Activated CD8-positive, alpha-beta T cell treated with anti-CD3 and anti-CD28 coated beads for 36 hours (primary cell): ENCODE measurements around the gene ETS1. TPM values are rescaled to one million over a fixed set of nuclear protein-coding genes. Genes with fewer than 3 reads are reported as not detected.

ENCODE experiments used
- ATAC-seq: fragments of 200-7000 bp; cut with Tn5 transposase; one replicate; pipeline ENCODE4 v1.10.0; 2021; ENCODE audit warnings: mild to moderate bottlenecking, moderate library complexity
- CTCF ChIA-PET: fragments of 350-600 bp; sonication (Branson Sonifier 250); formaldehyde crosslinking; loops from one replicate; lab custom pipeline; 2021; ENCODE audit warnings: antibody characterized with exemption; lab: Charles Lee
- POLR2A ChIA-PET: fragments of 350-600 bp; sonication (Branson Sonifier 250); formaldehyde crosslinking; loops from one replicate; lab custom pipeline; 2021; ENCODE audit warnings: antibody characterized with exemption; lab: Charles Lee
- DNase-seq: peaks from one replicate; pipeline ENCODE4 v3.0.0-alpha.2; 2020
- H3K27ac Mint-ChIP-seq: one replicate; pipeline ENCODE4 v1.8.0; 2021; ENCODE audit warnings: mild to moderate bottlenecking, mixed read lengths
- H3K27me3 Mint-ChIP-seq: one replicate; pipeline ENCODE4 v1.8.0; 2021; ENCODE audit warnings: mixed read lengths
- H3K36me3 Mint-ChIP-seq: one replicate; pipeline ENCODE4 v1.8.0; 2021; ENCODE audit warnings: low read depth, mixed read lengths
- H3K4me1 Mint-ChIP-seq: one replicate; pipeline ENCODE4 v1.8.0; 2021; ENCODE audit warnings: low read depth, mixed read lengths
- H3K4me3 Mint-ChIP-seq: one replicate; pipeline ENCODE4 v1.8.0; 2021; ENCODE audit warnings: mild to moderate bottlenecking, moderate library complexity, mixed read lengths
- H3K9me3 Mint-ChIP-seq: one replicate; pipeline ENCODE4 v1.8.0; 2021; ENCODE audit warnings: mixed read lengths
- CTCF ChIP-seq: fragments of 200-600 bp; IDR thresholded peaks from one replicate; pipeline ENCODE4 v1.8.0; 2022; ENCODE audit warnings: antibody characterized with exemption, mild to moderate bottlenecking
- intact Hi-C: fragments of 100-400 bp; cut with micrococcal nuclease; formaldehyde crosslinking; loops from one replicate; pipeline ENCODE4 v1.10.0; 2022
- total RNA-seq, 2 experiments: library from RNA; stranded (reverse); gene quantifications; one replicate each; pipeline ENCODE4 v1.2.3, GENCODE V29; 2021

Gene ETS1
- total RNA-seq, 2 experiments from 2014 or later: 527 to 532 TPM

GRCh38 chr11:128523641-128524040 lies 63.7 kb downstream of the ETS1 start:
- H3K27ac Mint-ChIP-seq: peak overlapping the region; percentile 96
- H3K4me3 Mint-ChIP-seq: peak overlapping the region; percentile 95
- no peak for TF ChIP-seq CTCF
- ChIA-PET CTCF (interaction anchor here (0.7 to 5.4 kb wide), 9 partner anchors 18 to 306 kb away, joined by 3 to 67 read pairs (median 4); no protein-coding TSS in a partner anchor), POLR2A (interaction anchor here (0.9 to 28.0 kb wide), 24 partner anchors 9 to 234 kb away, joined by 3 to 661 read pairs (median 8); no protein-coding TSS in a partner anchor)
- no peak for ATAC-seq
- H3K9me3 Mint-ChIP-seq: no peaks in the 10 kb centered on the region
- DNase-seq: no peak
- H3K4me1 Mint-ChIP-seq: peaks cover 51% of the 10 kb centered on the region
- no peaks in the 10 kb centered on the region for H3K27me3 Mint-ChIP-seq
- peaks cover 33% of the 10 kb centered on the region for H3K36me3 Mint-ChIP-seq
- intact Hi-C loops: loop anchor here (2.0 to 5.0 kb wide), 2 partner anchors 27 to 201 kb away; no protein-coding TSS in a partner anchor

- POLR2A ChIA-PET: interaction anchor here (0.6 to 28.0 kb wide), 38 partner anchors 9 to 238 kb away, joined by 3 to 661 read pairs (median 4); no protein-coding TSS in a partner anchor
- peaks cover 44% of the 10 kb centered on the region for H3K4me1 Mint-ChIP-seq
- CTCF ChIA-PET: interaction anchor here (0.7 to 5.4 kb wide), 12 partner anchors 17 to 307 kb away, joined by 3 to 67 read pairs (median 4); no protein-coding TSS in a partner anchor
- H3K36me3 Mint-ChIP-seq: peaks cover 39% of the 10 kb centered on the region
- peak; percentile 6 for ATAC-seq
- no peaks in the 10 kb centered on the region for H3K9me3 Mint-ChIP-seq
- no peaks in the 10 kb centered on the region for H3K27me3 Mint-ChIP-seq
- H3K27ac Mint-ChIP-seq: peak overlapping the region; percentile 96
- intact Hi-C loops: loop anchor here (1.0 to 5.0 kb wide), 2 partner anchors 105 to 201 kb away; no protein-coding TSS in a partner anchor
- peak overlapping the region; percentile 95 for H3K4me3 Mint-ChIP-seq
- peak; percentile 91 for DNase-seq
- no peak for TF ChIP-seq CTCF
Measured at GRCh38 chr11:128522943-128523518, 64.3 kb downstream of the ETS1 start.

GRCh38 chr11:128522055-128522942 lies 65.1 kb downstream of the ETS1 start:
- POLR2A ChIA-PET: interaction anchor here (0.6 to 28.0 kb wide), 47 partner anchors 12 to 237 kb away, joined by 3 to 661 read pairs (median 4); partner anchors contain the start of gene FLI1
- peak; percentile 77 for ATAC-seq
- no peak for TF ChIP-seq CTCF
- H3K36me3 Mint-ChIP-seq: peaks cover 46% of the 10 kb centered on the region
- no peaks in the 10 kb centered on the region for H3K27me3 Mint-ChIP-seq
- peak overlapping the region; percentile 95 for H3K4me3 Mint-ChIP-seq
- DNase-seq: peak; percentile 92
- peak overlapping the region; percentile 96 for H3K27ac Mint-ChIP-seq
- H3K4me1 Mint-ChIP-seq: peaks cover 37% of the 10 kb centered on the region
- intact Hi-C loops: loop anchor here (1.0 to 5.0 kb wide), 2 partner anchors 106 to 200 kb away; no protein-coding TSS in a partner anchor
- CTCF ChIA-PET: interaction anchor here (0.8 to 26.3 kb wide), 14 partner anchors 15 to 308 kb away, joined by 3 to 400 read pairs (median 4); no protein-coding TSS in a partner anchor
- no peaks in the 10 kb centered on the region for H3K9me3 Mint-ChIP-seq

- Mint-ChIP-seq H3K36me3 (peaks cover 52% of the 10 kb centered on the region), H3K27ac (peak overlapping the region; percentile 96), H3K4me3 (peak overlapping the region; percentile 95), H3K27me3 (no peaks in the 10 kb centered on the region), H3K9me3 (no peaks in the 10 kb centered on the region), H3K4me1 (peaks cover 31% of the 10 kb centered on the region)
- ATAC-seq: no peak
- intact Hi-C loops: loop anchor here (1.0 to 5.0 kb wide), 3 partner anchors 49 to 199 kb away; no protein-coding TSS in a partner anchor
- peak; percentile 51 for DNase-seq
- TF ChIP-seq CTCF: no peak
- ChIA-PET CTCF (interaction anchor here (1.0 to 26.3 kb wide), 8 partner anchors 14 to 309 kb away, joined by 3 to 400 read pairs (median 6); no protein-coding TSS in a partner anchor), POLR2A (interaction anchor here (0.9 to 28.0 kb wide), 19 partner anchors 15 to 231 kb away, joined by 3 to 661 read pairs (median 5); partner anchors contain the start of gene FLI1)
Measured at GRCh38 chr11:128521682-128522054, 65.7 kb downstream of the ETS1 start.
